Prostate gland (tissue), 2 donors: ENCODE data around the gene PPFIA2. TPM values are rescaled to one million over a fixed set of nuclear protein-coding genes. Genes with fewer than 3 reads are reported as not detected.

Source experiments
- DNase-seq: peaks from one replicate; pipeline ENCODE4 v3.0.0-alpha.2; 2019; ENCODE audit warnings: low spot score
- H3K27ac ChIP-seq, 2 donors: fragments of 200-600 bp; sonication (generic); 2 replicates each; pipeline ENCODE4 v1.5.1; 2017 to 2019
- H3K27me3 ChIP-seq: fragments of 200-600 bp; sonication (generic); replicated peaks from 2 replicates; pipeline ENCODE4 v1.5.1; 2019; ENCODE audit not compliant: insufficient read depth
- H3K36me3 ChIP-seq, 2 donors: fragments of 200-600 bp; sonication (generic); 1 replicate in 1 of 2; 2 replicates in 1 of 2; pipeline versions ENCODE4 v1.5.1 to v1.8.1; 2017 to 2019
- H3K4me1 ChIP-seq: fragments of 200-600 bp; sonication (generic); replicated peaks from 2 replicates; pipeline ENCODE4 v1.5.1; 2019
- H3K4me3 ChIP-seq, 2 donors: fragments of 200-600 bp; sonication (generic); 2 replicates each; pipeline ENCODE4 v1.5.1; 2017 to 2019
- H3K9me3 ChIP-seq: fragments of 200-600 bp; sonication (generic); 2 replicates; pipeline ENCODE4 v1.5.1; 2017
- POLR2A ChIP-seq: fragments of 450-650 bp; IDR thresholded peaks from one replicate; pipeline ENCODE4 v1.6.1; 2016; ENCODE audit warnings: antibody characterized with exemption, mild to moderate bottlenecking
- POLR2AphosphoS5 ChIP-seq: sonication (generic); formaldehyde crosslinking; IDR thresholded peaks from one replicate; pipeline ENCODE4 v1.6.1; 2017; ENCODE audit warnings: antibody characterized with exemption
- WGBS: methylation state at CpG from one replicate; pipeline ENCODE4 v1.1.5; 2018; 5-methylcytosine and 5-hydroxymethylcytosine counted together
- intact Hi-C: fragments of 100-400 bp; cut with DNase I; formaldehyde crosslinking; loops from one replicate; pipeline ENCODE4 v1.14.2; 2022
- total RNA-seq, 2 donors: library from RNA; depleted of rRNA; stranded (reverse); fragments of >200 nt; gene quantifications; one replicate each; pipeline ENCODE4 v1.1.0, GENCODE V29; 2016
- TF ChIP-seq, protein P1 (sequence below), 4 experiments: fragments of 200-600 bp in 2 of 4; fragments of 450-650 bp in 2 of 4; sonication (generic) in 2 of 4; IDR thresholded peaks; 1 replicate in 3 of 4; 2 replicates in 1 of 4; pipeline ENCODE4 v1.5.1; 2016 to 2019; ENCODE audit warnings: antibody characterized with exemption in 4 of 4, mild to moderate bottlenecking in 2 of 4, moderate library complexity in 2 of 4

The PPFIA2 gene
- total RNA-seq, 2 donors from 2014 or later: 7.3 to 22.9 TPM

DNA sequence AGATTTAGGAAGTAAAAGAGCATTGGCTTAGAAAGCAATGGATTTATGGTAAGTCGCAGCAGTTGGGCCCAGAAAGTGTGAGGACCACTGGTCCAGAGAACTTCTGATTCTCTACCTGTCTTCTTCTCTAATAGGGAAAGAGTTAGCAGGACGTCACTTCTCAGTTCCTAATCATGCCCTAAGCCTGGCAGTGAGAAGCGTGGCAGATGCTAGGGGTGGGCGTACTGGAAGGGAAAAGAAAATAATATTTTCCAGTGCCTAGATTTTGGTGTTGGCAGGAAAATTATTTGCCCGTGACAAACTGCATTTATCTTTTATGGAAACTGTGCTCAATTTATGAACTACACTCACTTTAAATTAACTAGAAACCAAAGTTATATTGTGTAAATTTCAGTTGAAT, 212.3 kb downstream of the PPFIA2 start:
- intact Hi-C loops: no loop called here
- H3K9me3 ChIP-seq: no peaks in the 10 kb centered on the region
- WGBS: 90% methylated on average over 5 of the region's 5 CpGs
- H3K4me1 ChIP-seq: no peaks in the 10 kb centered on the region
- no peak for DNase-seq
- no peaks in the 10 kb centered on the region for H3K36me3 ChIP-seq
- no peak overlapping the region for H3K27ac ChIP-seq
- H3K4me3 ChIP-seq: no peak overlapping the region
- H3K27me3 ChIP-seq: no peaks in the 10 kb centered on the region
- TF ChIP-seq POLR2AphosphoS5 (no peak), POLR2A (no peak)
- TF ChIP-seq, protein P1, sequence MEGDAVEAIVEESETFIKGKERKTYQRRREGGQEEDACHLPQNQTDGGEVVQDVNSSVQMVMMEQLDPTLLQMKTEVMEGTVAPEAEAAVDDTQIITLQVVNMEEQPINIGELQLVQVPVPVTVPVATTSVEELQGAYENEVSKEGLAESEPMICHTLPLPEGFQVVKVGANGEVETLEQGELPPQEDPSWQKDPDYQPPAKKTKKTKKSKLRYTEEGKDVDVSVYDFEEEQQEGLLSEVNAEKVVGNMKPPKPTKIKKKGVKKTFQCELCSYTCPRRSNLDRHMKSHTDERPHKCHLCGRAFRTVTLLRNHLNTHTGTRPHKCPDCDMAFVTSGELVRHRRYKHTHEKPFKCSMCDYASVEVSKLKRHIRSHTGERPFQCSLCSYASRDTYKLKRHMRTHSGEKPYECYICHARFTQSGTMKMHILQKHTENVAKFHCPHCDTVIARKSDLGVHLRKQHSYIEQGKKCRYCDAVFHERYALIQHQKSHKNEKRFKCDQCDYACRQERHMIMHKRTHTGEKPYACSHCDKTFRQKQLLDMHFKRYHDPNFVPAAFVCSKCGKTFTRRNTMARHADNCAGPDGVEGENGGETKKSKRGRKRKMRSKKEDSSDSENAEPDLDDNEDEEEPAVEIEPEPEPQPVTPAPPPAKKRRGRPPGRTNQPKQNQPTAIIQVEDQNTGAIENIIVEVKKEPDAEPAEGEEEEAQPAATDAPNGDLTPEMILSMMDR (IDR thresholded peaks at IDR 0.05): no peak

DNA sequence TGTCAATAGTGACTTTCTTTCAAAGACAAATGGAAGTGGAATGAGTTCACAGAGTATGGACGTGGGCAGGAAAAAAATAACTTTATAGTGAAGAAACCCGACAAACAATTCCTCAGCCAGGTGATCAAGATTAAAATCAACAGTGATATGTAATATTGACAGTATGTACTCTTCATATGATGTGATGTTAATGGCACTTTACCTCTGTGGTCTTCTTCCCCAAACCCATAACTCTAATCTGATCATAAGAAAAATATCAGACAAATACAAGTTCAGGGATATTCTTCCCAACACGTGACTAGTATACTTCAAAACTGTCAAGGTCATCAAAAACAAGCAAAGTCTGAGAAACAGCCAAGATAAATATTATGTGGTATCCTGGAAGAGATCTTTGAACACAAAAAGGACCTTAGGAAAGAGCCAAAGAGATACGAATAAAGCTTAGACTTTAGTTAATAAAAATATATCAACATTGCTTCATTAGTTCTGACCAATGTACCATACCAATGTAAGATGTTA, 215.5 kb downstream of the PPFIA2 start:
- Histone ChIP-seq H3K4me1 (no peaks in the 10 kb centered on the region), H3K27me3 (no peaks in the 10 kb centered on the region), H3K36me3 (no peaks in the 10 kb centered on the region), H3K27ac (no peak overlapping the region), H3K9me3 (no peaks in the 10 kb centered on the region), H3K4me3 (no peak overlapping the region)
- WGBS: 43% methylated on average over 4 of the region's 4 CpGs
- no peak for DNase-seq
- TF ChIP-seq, protein P1 (IDR thresholded peaks at IDR 0.05): no peak
- TF ChIP-seq POLR2A (no peak), POLR2AphosphoS5 (no peak)
- intact Hi-C loops: no loop called here

DNA sequence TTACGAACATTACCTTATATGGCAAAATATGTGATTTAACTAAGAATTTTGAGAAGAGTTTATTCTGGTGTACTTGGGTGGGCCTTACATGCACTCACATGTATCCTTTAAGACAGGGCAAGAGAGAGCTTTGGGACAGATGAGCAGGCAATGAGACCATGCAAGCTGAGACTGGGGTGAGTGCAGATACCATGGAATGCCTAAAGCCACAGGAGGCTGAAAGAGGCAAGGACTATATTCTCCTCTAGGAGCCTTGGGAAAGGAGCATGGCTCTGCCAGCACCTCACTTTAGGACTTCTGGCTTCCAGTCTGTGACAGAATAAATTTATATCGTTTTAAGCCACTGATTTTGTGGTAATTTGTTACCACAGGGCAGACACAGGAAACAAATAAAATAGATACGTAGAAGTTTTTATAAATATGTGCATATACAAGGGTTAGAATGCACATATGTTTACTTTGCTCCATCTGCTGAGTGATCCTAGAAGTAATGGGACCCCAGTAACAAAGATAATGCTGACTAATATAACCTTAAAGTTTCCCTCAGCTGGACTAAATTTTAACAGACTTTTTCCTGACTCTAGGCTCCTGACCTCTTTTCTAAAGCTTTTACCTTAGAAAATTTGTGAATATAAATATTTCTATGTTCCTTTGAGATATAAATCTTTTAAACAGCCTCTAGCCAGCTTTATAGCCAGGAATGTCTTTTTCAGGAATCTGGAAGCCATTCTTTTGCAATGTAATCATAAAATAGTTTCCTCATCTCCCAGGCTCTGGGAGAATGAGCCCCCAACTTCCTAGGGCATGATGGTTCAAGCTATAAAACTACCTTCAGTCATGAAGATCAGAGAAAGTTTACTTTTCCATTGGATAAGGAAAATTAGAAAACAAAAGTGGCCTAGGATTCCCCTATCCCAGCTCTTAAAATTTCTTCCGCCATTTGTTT, 216.8 kb downstream of the PPFIA2 start:
- H3K4me3 ChIP-seq: no peak overlapping the region
- intact Hi-C loops: no loop called here
- no peak overlapping the region for H3K27ac ChIP-seq
- H3K4me1 ChIP-seq: no peaks in the 10 kb centered on the region
- WGBS: 62% methylated on average over 4 of the region's 4 CpGs
- H3K27me3 ChIP-seq: no peaks in the 10 kb centered on the region
- DNase-seq: no peak
- no peaks in the 10 kb centered on the region for H3K36me3 ChIP-seq
- H3K9me3 ChIP-seq: no peaks in the 10 kb centered on the region
- no peak for TF ChIP-seq POLR2AphosphoS5
- TF ChIP-seq, protein P1 (IDR thresholded peaks at IDR 0.05): no peak
- TF ChIP-seq POLR2A: no peak

DNA sequence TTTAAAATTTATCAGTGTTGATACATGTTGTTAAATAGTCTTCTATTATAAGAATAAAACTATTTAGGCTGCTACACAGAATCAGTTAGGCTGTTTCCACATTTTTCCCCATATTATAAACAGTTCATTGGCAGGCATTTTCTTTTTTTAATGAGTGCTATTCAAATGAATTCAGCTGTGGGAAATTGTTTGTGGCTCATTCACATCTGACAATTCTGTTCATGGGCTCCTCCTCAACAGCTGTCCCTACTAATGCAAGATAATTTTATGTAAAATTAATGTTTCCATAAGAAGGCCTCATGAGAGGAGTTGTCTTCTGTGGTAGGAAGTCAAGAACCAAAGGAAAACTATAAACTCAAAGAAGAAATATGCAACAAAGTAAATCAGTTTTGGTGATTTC, 218.0 kb downstream of the PPFIA2 start:
- DNase-seq: no peak
- Histone ChIP-seq H3K27ac (no peak overlapping the region), H3K36me3 (no peaks in the 10 kb centered on the region), H3K4me3 (no peak overlapping the region), H3K9me3 (no peaks in the 10 kb centered on the region), H3K4me1 (no peaks in the 10 kb centered on the region), H3K27me3 (no peaks in the 10 kb centered on the region)
- intact Hi-C loops: no loop called here
- TF ChIP-seq, protein P1 (IDR thresholded peaks at IDR 0.05): no peak
- TF ChIP-seq POLR2A: no peak
- no peak for TF ChIP-seq POLR2AphosphoS5

DNA sequence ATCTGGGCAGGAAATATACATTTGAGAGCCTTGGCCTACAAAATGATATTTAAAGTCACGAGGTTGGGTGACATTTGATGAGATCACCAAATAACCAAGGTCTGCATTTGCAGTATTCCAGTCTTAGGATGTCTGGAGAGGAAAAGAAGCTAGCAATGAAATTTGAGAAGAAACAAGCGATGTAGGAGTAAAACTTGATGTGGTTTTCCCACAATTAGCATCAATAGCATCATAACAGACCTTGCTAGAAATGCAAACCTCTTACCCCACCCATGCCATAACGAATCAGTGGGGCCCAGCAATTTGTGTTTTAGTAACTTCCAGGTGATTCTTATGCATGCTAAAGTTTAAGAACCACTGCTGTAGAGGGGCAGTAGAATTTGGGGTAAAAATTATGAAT, 219.9 kb downstream of the PPFIA2 start:
- 67% methylated on average over 3 of the region's 3 CpGs for WGBS

More for the DNA sequence above, 219.9 kb downstream of the PPFIA2 start:
- Histone ChIP-seq H3K4me3 (no peak overlapping the region), H3K27me3 (no peaks in the 10 kb centered on the region), H3K9me3 (no peaks in the 10 kb centered on the region), H3K27ac (no peak overlapping the region), H3K36me3 (no peaks in the 10 kb centered on the region), H3K4me1 (no peaks in the 10 kb centered on the region)
- intact Hi-C loops: no loop called here
- no peak for DNase-seq
- TF ChIP-seq POLR2A (no peak), POLR2AphosphoS5 (no peak)
- TF ChIP-seq, protein P1 (IDR thresholded peaks at IDR 0.05): no peak
